Nephron progenitor cell (in vitro differentiated cells): ENCODE data around the gene ALS2CL.

Source experiments
- DNase-seq: peaks from one replicate; pipeline ENCODE4 v3.0.0; 2021
- H3K27ac Mint-ChIP-seq: 2 replicates; pipeline ENCODE4 v1.8.0; 2021; ENCODE audit warnings: mild to moderate bottlenecking, moderate library complexity, mixed read lengths
- H3K27me3 Mint-ChIP-seq: 2 replicates; pipeline ENCODE4 v1.8.0; 2021; ENCODE audit warnings: mild to moderate bottlenecking, low read depth, mixed read lengths; ENCODE audit not compliant: poor library complexity
- H3K36me3 Mint-ChIP-seq: 2 replicates; pipeline ENCODE4 v1.8.0; 2021; ENCODE audit warnings: low read depth, mixed read lengths
- H3K4me1 Mint-ChIP-seq: 2 replicates; pipeline ENCODE4 v1.8.0; 2021; ENCODE audit warnings: mixed read lengths
- H3K4me3 Mint-ChIP-seq: 2 replicates; pipeline ENCODE4 v1.8.0; 2021; ENCODE audit warnings: mild to moderate bottlenecking, moderate library complexity, mixed read lengths
- H3K9me3 Mint-ChIP-seq: 2 replicates; pipeline ENCODE4 v1.8.0; 2021; ENCODE audit warnings: mild to moderate bottlenecking, moderate library complexity, mixed read lengths
- CTCF ChIP-seq: fragments of 200-600 bp; sonication (generic); IDR thresholded peaks from 2 replicates; pipeline ENCODE4 v1.5.0; 2021; ENCODE audit warnings: antibody characterized with exemption

ALS2CL gene

GRCh38 chr3:46624975-46625490 is 68.4 kb downstream of the ALS2CL start:
- no peaks in the 10 kb centered on the region for H3K9me3 Mint-ChIP-seq
- peaks cover 44% of the 10 kb centered on the region for H3K4me1 Mint-ChIP-seq
- no peaks in the 10 kb centered on the region for H3K36me3 Mint-ChIP-seq
- no peak overlapping the region for H3K27ac Mint-ChIP-seq
- no peak for TF ChIP-seq CTCF
- peaks cover 4% of the 10 kb centered on the region for H3K27me3 Mint-ChIP-seq
- no peak overlapping the region for H3K4me3 Mint-ChIP-seq
- no peak for DNase-seq

- H3K27ac Mint-ChIP-seq: no peak overlapping the region
- H3K4me1 Mint-ChIP-seq: peaks cover 41% of the 10 kb centered on the region
- no peak overlapping the region for H3K4me3 Mint-ChIP-seq
- no peak for DNase-seq
- no peaks in the 10 kb centered on the region for H3K9me3 Mint-ChIP-seq
- TF ChIP-seq CTCF: no peak
- H3K27me3 Mint-ChIP-seq: peaks cover 6% of the 10 kb centered on the region
- H3K36me3 Mint-ChIP-seq: no peaks in the 10 kb centered on the region
These were observed 68.9 kb downstream of the ALS2CL start for GRCh38 chr3:46624533-46624932.

GRCh38 chr3:46619845-46620778 is 73.4 kb downstream of the ALS2CL start:
- peaks cover 19% of the 10 kb centered on the region for H3K27me3 Mint-ChIP-seq
- TF ChIP-seq CTCF: no peak
- no peak for DNase-seq

More at GRCh38 chr3:46619845-46620778, 73.4 kb downstream of the ALS2CL start:
- Mint-ChIP-seq H3K9me3 (no peaks in the 10 kb centered on the region), H3K36me3 (no peaks in the 10 kb centered on the region), H3K4me3 (no peak overlapping the region), H3K4me1 (peaks cover 18% of the 10 kb centered on the region), H3K27ac (no peak overlapping the region)
